ENCODE results near the gene SEMA3B. TPM values are rescaled to one million over a fixed set of nuclear protein-coding genes. Genes with fewer than 3 reads are reported as not detected.

The SEMA3B gene
- total and polyA plus RNA-seq, 9 of the 15 experiments (the other 6 are each of a cell fraction or from before 2014, with no cell fraction given) = 0.03 to 1.8 (median 0.55) TPM; not detected in 1

- POLR2A ChIA-PET = interaction anchor here (0.9 kb wide), 1 partner anchor 53 kb away, joined by 3 read pairs; no protein-coding TSS in a partner anchor
- Histone ChIP-seq H3K4me2 (ENCODE audit: insufficient read depth, low read length) (no peak overlapping the region), H2AFZ (ENCODE audit: low read depth, low read length) (no peak overlapping the region), H3K27me3 (ENCODE audit: control insufficient read depth in 2 of 2, insufficient read depth in 2 of 2, low read length in 2 of 2) (no peaks in the 10 kb centered on the region), H4K20me1 (replicated peaks; ENCODE audit: control insufficient read depth, insufficient read depth, low read length) (no peaks in the 10 kb centered on the region; the same call in 1 of the 2 replicates), H3K27ac (ENCODE audit: extremely low read depth, low read depth, low read length) (no peak overlapping the region), H3K36me3 (ENCODE audit: control insufficient read depth, insufficient read depth, low read length) (no peaks in the 10 kb centered on the region), H3K4me3 (no peak overlapping the region), H3K9ac (ENCODE audit: insufficient read depth in 1 of 2, low read depth in 2 of 2, low read length in 2 of 2) (no peak overlapping the region), H3K9me1 (ENCODE audit: control insufficient read depth, insufficient read depth, low read length) (no peaks in the 10 kb centered on the region), H3K4me1 (replicated peaks in 1 of 2; ENCODE audit: control insufficient read depth in 2 of 2, insufficient read depth in 2 of 2, low read length in 2 of 2) (peaks cover 6 to 50% of the 10 kb centered on the region in 2 experiments; a peak in 4 of 5 replicates), H3K79me2 (ENCODE audit: control insufficient read depth, insufficient read depth, low read length) (peaks cover 1% of the 10 kb centered on the region; the same call in 1 of the 3 replicates), H3K9me3 (replicated peaks; ENCODE audit: control insufficient read depth, insufficient read depth, low read depth, low read length) (no peaks in the 10 kb centered on the region)
- BruUV-seq (replicated peaks) = no TSS peak
- in situ Hi-C loops (cut with MboI) (no loop called here), intact Hi-C loops (cut with micrococcal nuclease) (no loop called here)
- CTCF ChIA-PET (ENCODE audit: low intra/inter-chr PET ratio) = no interaction called here
- ATAC-seq (no peak), DNase-seq (ENCODE audit: extremely low read depth in 1 of 4, low spot score in 3 of 4) (no peak), FAIRE-seq (no peak)
- TF ChIP-seq ESRRA (IDR thresholded peaks at IDR 0.05; ENCODE audit: borderline replicate concordance, low read depth) (no peak), ZBTB8A (IDR thresholded peaks at IDR 0.05; ENCODE audit: partially characterized antibody) (no peak), ZNF311 (CRISPR knock-in tag; IDR thresholded peaks at IDR 0.05) (no peak), ZNF75A (CRISPR knock-in tag; IDR thresholded peaks at IDR 0.05) (no peak), NFIX (CRISPR knock-in tag; IDR thresholded peaks at IDR 0.05; ENCODE audit: low read depth) (no peak), ZBTB11 (CRISPR knock-in tag; IDR thresholded peaks at IDR 0.05) (no peak), ZNF217 (CRISPR knock-in tag; IDR thresholded peaks at IDR 0.05) (no peak), ARNT (IDR thresholded peaks at IDR 0.05) (no peak), ELF4 (CRISPR knock-in tag; IDR thresholded peaks at IDR 0.05) (no peak), NCOA2 (IDR thresholded peaks at IDR 0.05; ENCODE audit: partially characterized antibody in 2 of 2) (no peak), ZNF324 (CRISPR knock-in tag; IDR thresholded peaks at IDR 0.05) (no peak), CAMTA2 (CRISPR knock-in tag; conservative IDR thresholded peaks at IDR 0.05) (no peak), CBFB (CRISPR knock-in tag; IDR thresholded peaks at IDR 0.05) (no peak), NELFE (IDR thresholded peaks at IDR 0.05; ENCODE audit: insufficient read depth, insufficient read length) (no peak)
- 13% methylated on average over 1 of the region's 1 CpG for WGBS (ENCODE audit: insufficient coverage, low coverage, missing lambda C conversion rate)
Observed at GRCh38 chr3:50265571-50265970, 3.4 kb upstream of the SEMA3B start.
